Measurements from ENCODE around the gene CYS1. TPM values are rescaled to one million over a fixed set of nuclear protein-coding genes. Genes with fewer than 3 reads are reported as not detected.

CYS1 gene
- total RNA-seq, result under 1 TPM; 0.29 to 0.44 TPM
- polyA plus RNA-seq (2013, experiment 1 of 2), result 0.14 TPM
- polyA plus RNA-seq (2013, experiment 2 of 2), result 0.50 TPM
- long read RNA-seq, experiment 1, result 0 reads
- long read RNA-seq, experiment 2, partial matches to known transcripts, result 0 of 4 reads
- long read RNA-seq, experiment 2, other reads (novel, unspliced or antisense), result 0 of 4 reads
- long read RNA-seq, experiment 3, result 0 reads
- long read RNA-seq, experiment 4, result 0 reads

GRCh38 chr2:10079870-10080535 lies at the start of gene CYS1:
TSS of gene CYS1 (minus strand) at chr2:10080411. CDS start at chr2:10080223, 188 bp downstream.
- Histone ChIP-seq H3K27me3 (ENCODE audit: control insufficient read depth, insufficient read depth, low read length, poor library complexity, severe bottlenecking) (peaks cover 89% of the 10 kb centered on the region), H3K9ac (ENCODE audit: extremely low read depth, low read length, poor library complexity, severe bottlenecking) (no peak within 1 kb of the TSS)

GRCh38 chr2:10129490-10129889 lies 49.3 kb upstream of the CYS1 start:
- H3K27ac ChIP-seq (ENCODE audit: low read depth, low read length), result no peak overlapping the region
- peaks cover 62% of the 10 kb centered on the region for H3K36me3 Mint-ChIP-seq (ENCODE audit: low read depth)
- no peak overlapping the region for H3K4me3 ChIP-seq (ENCODE audit: low read length)
- no peak overlapping the region for H3K4me3 Mint-ChIP-seq
- 89 to 96% methylated on average over 2 to 3 of the region's 3 CpGs for WGBS, 2 experiments (ENCODE audit: insufficient coverage in 1 of 2, insufficient read length in 1 of 2)
- no peaks in the 10 kb centered on the region for H3K27me3 ChIP-seq (ENCODE audit: control insufficient read depth, insufficient read depth, low read length, poor library complexity, severe bottlenecking)
- no peaks in the 10 kb centered on the region for H3K9me3 ChIP-seq (ENCODE audit: control insufficient read depth, low read length)
- peaks cover 82% of the 10 kb centered on the region for H3K36me3 ChIP-seq (ENCODE audit: control insufficient read depth, insufficient read depth, low read length)
- no peak overlapping the region for H3K27ac Mint-ChIP-seq
- H3K4me1 Mint-ChIP-seq, result peaks cover 22% of the 10 kb centered on the region
- H3K4me1 ChIP-seq (ENCODE audit: control insufficient read depth, insufficient read depth, low read length), result peaks cover 4% of the 10 kb centered on the region
- no peaks in the 10 kb centered on the region for H3K9me3 Mint-ChIP-seq
- DNase-seq, result no peak
- no peak overlapping the region for H3K9ac ChIP-seq (ENCODE audit: extremely low read depth, low read length, poor library complexity, severe bottlenecking)
- no peaks in the 10 kb centered on the region for H3K27me3 Mint-ChIP-seq (ENCODE audit: insufficient read depth)
- TF ChIP-seq, protein P1, sequence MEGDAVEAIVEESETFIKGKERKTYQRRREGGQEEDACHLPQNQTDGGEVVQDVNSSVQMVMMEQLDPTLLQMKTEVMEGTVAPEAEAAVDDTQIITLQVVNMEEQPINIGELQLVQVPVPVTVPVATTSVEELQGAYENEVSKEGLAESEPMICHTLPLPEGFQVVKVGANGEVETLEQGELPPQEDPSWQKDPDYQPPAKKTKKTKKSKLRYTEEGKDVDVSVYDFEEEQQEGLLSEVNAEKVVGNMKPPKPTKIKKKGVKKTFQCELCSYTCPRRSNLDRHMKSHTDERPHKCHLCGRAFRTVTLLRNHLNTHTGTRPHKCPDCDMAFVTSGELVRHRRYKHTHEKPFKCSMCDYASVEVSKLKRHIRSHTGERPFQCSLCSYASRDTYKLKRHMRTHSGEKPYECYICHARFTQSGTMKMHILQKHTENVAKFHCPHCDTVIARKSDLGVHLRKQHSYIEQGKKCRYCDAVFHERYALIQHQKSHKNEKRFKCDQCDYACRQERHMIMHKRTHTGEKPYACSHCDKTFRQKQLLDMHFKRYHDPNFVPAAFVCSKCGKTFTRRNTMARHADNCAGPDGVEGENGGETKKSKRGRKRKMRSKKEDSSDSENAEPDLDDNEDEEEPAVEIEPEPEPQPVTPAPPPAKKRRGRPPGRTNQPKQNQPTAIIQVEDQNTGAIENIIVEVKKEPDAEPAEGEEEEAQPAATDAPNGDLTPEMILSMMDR (conservative IDR thresholded peaks at IDR 0.05), result no peak

More at GRCh38 chr2:10079870-10080535, at the start of gene CYS1:
- H3K36me3 ChIP-seq (ENCODE audit: control insufficient read depth, insufficient read depth, low read length), result no peaks in the 10 kb centered on the region
- no peak within 1 kb of the TSS for H3K27ac ChIP-seq (ENCODE audit: low read depth, low read length)
- DNase-seq, result peak; percentile 84
- no peaks in the 10 kb centered on the region for H3K36me3 Mint-ChIP-seq (ENCODE audit: low read depth)
- peak within 1 kb of the TSS; percentile 56 for H3K4me3 Mint-ChIP-seq
- TF ChIP-seq, protein P1 (conservative IDR thresholded peaks at IDR 0.05), result peak; percentile 43
- peak within 1 kb of the TSS; percentile 8 for H3K27ac Mint-ChIP-seq
- 0 to 1% methylated on average over 14 to 98 of the region's 98 CpGs for WGBS, 2 experiments (ENCODE audit: insufficient coverage in 1 of 2, insufficient read length in 1 of 2)
- no peaks in the 10 kb centered on the region for H3K4me1 ChIP-seq (ENCODE audit: control insufficient read depth, insufficient read depth, low read length)
- peak within 1 kb of the TSS; percentile 60 for H3K4me3 ChIP-seq (ENCODE audit: low read length)
- H3K4me1 Mint-ChIP-seq, result peaks cover 3% of the 10 kb centered on the region
- peaks cover 79% of the 10 kb centered on the region for H3K27me3 Mint-ChIP-seq (ENCODE audit: insufficient read depth)
- H3K9me3 Mint-ChIP-seq, result no peaks in the 10 kb centered on the region
- H3K9me3 ChIP-seq (ENCODE audit: control insufficient read depth, low read length), result no peaks in the 10 kb centered on the region

GRCh38 chr2:10128420-10128819 lies 48.2 kb upstream of the CYS1 start:
- H3K27me3 Mint-ChIP-seq (ENCODE audit: insufficient read depth), result no peaks in the 10 kb centered on the region
- no peaks in the 10 kb centered on the region for H3K9me3 Mint-ChIP-seq
- Histone ChIP-seq H3K27me3 (ENCODE audit: control insufficient read depth, insufficient read depth, low read length, poor library complexity, severe bottlenecking) (no peaks in the 10 kb centered on the region), H3K9me3 (ENCODE audit: control insufficient read depth, low read length) (no peaks in the 10 kb centered on the region), H3K4me1 (ENCODE audit: control insufficient read depth, insufficient read depth, low read length) (peaks cover 4% of the 10 kb centered on the region), H3K4me3 (ENCODE audit: low read length) (no peak overlapping the region), H3K36me3 (ENCODE audit: control insufficient read depth, insufficient read depth, low read length) (peaks cover 84% of the 10 kb centered on the region), H3K9ac (ENCODE audit: extremely low read depth, low read length, poor library complexity, severe bottlenecking) (no peak overlapping the region), H3K27ac (ENCODE audit: low read depth, low read length) (no peak overlapping the region)
- H3K27ac Mint-ChIP-seq, result no peak overlapping the region
- TF ChIP-seq, protein P1 (conservative IDR thresholded peaks at IDR 0.05), result no peak
- no peak overlapping the region for H3K4me3 Mint-ChIP-seq
- peaks cover 71% of the 10 kb centered on the region for H3K36me3 Mint-ChIP-seq (ENCODE audit: low read depth)
- no peak for DNase-seq
- peaks cover 28% of the 10 kb centered on the region for H3K4me1 Mint-ChIP-seq

Data from endodermal cell (in vitro differentiated cells).